ENCODE measurements around the gene PTTG2.

Gene PTTG2

GRCh38 chr4:38005637-38006036 lies 45.4 kb downstream of the PTTG2 start:
- Histone ChIP-seq H3K4me3 (replicated peaks; ENCODE audit: low read depth, low read length) (no peak overlapping the region), H3K36me3 (ENCODE audit: control insufficient read depth, insufficient read depth, low read length) (no peaks in the 10 kb centered on the region), H3K27me3 (replicated peaks; ENCODE audit: control insufficient read depth, insufficient read depth, low read length) (no peaks in the 10 kb centered on the region)
- no peak for TF ChIP-seq CTCF (IDR thresholded peaks at IDR 0.05; ENCODE audit: insufficient read depth, low read length, poor library complexity, severe bottlenecking)
- no peak for DNase-seq (ENCODE audit: extremely low read depth, insufficient read length)

- Histone ChIP-seq H3K4me3 (replicated peaks; ENCODE audit: low read depth, low read length) (no peak overlapping the region), H3K27me3 (replicated peaks; ENCODE audit: control insufficient read depth, insufficient read depth, low read length) (no peaks in the 10 kb centered on the region), H3K36me3 (ENCODE audit: control insufficient read depth, insufficient read depth, low read length) (no peaks in the 10 kb centered on the region)
- no peak for TF ChIP-seq CTCF (IDR thresholded peaks at IDR 0.05; ENCODE audit: insufficient read depth, low read length, poor library complexity, severe bottlenecking)
- no peak for DNase-seq (ENCODE audit: extremely low read depth, insufficient read length)
Observed at GRCh38 chr4:38007645-38008044, 47.4 kb downstream of the PTTG2 start.

GRCh38 chr4:38008571-38009021 lies 48.4 kb downstream of the PTTG2 start:
- Histone ChIP-seq H3K4me3 (replicated peaks; ENCODE audit: low read depth, low read length) (no peak overlapping the region), H3K27me3 (replicated peaks; ENCODE audit: control insufficient read depth, insufficient read depth, low read length) (no peaks in the 10 kb centered on the region), H3K36me3 (ENCODE audit: control insufficient read depth, insufficient read depth, low read length) (no peaks in the 10 kb centered on the region)
- no peak for DNase-seq (ENCODE audit: extremely low read depth, insufficient read length)
- no peak for TF ChIP-seq CTCF (IDR thresholded peaks at IDR 0.05; ENCODE audit: insufficient read depth, low read length, poor library complexity, severe bottlenecking)

- H3K4me3 ChIP-seq (replicated peaks; ENCODE audit: low read depth, low read length) = no peak overlapping the region
- H3K36me3 ChIP-seq (ENCODE audit: control insufficient read depth, insufficient read depth, low read length) = no peaks in the 10 kb centered on the region; the same call in 1 of the 2 replicates
- TF ChIP-seq CTCF (IDR thresholded peaks at IDR 0.05; ENCODE audit: insufficient read depth, low read length, poor library complexity, severe bottlenecking) = no peak
- H3K27me3 ChIP-seq (replicated peaks; ENCODE audit: control insufficient read depth, insufficient read depth, low read length) = no peaks in the 10 kb centered on the region
- DNase-seq (ENCODE audit: extremely low read depth, insufficient read length) = no peak
Observed at GRCh38 chr4:38009421-38009820, 49.2 kb downstream of the PTTG2 start.

GRCh38 chr4:38009949-38010348 lies 49.8 kb downstream of the PTTG2 start:
- Histone ChIP-seq H3K4me3 (replicated peaks; ENCODE audit: low read depth, low read length) (no peak overlapping the region), H3K27me3 (replicated peaks; ENCODE audit: control insufficient read depth, insufficient read depth, low read length) (no peaks in the 10 kb centered on the region), H3K36me3 (ENCODE audit: control insufficient read depth, insufficient read depth, low read length) (no peaks in the 10 kb centered on the region; the same call in 1 of the 2 replicates)
- DNase-seq (ENCODE audit: extremely low read depth, insufficient read length) = no peak
- TF ChIP-seq CTCF (IDR thresholded peaks at IDR 0.05; ENCODE audit: insufficient read depth, low read length, poor library complexity, severe bottlenecking) = no peak
